H9 (cell line): ENCODE results near the gene DEK. TPM values are rescaled to one million over a fixed set of nuclear protein-coding genes. Genes with fewer than 3 reads are reported as not detected.

Experiments
- DNase-seq: peaks from one replicate; pipeline ENCODE4 v3.0.0-alpha.2; 2017
- H2AFZ ChIP-seq: one replicate; pipeline ENCODE4 v1.6.1; 2013; ENCODE audit warnings: mild to moderate bottlenecking, low read length, control low read depth, moderate library complexity
- H2AK5ac ChIP-seq: 2 replicates; pipeline ENCODE4 v1.6.1; 2013; ENCODE audit warnings: low read length, control low read depth, mixed read lengths; ENCODE audit not compliant: insufficient read length
- H2BK120ac ChIP-seq: one replicate; pipeline ENCODE4 v1.6.1; 2013; ENCODE audit warnings: low read depth, mild to moderate bottlenecking, low read length, control low read depth, inconsistent platforms; ENCODE audit not compliant: poor library complexity, severe bottlenecking
- H2BK12ac ChIP-seq: 2 replicates; pipeline ENCODE4 v1.6.1; 2013; ENCODE audit warnings: low read length, control low read depth, mixed read lengths, low read depth; ENCODE audit not compliant: insufficient read length
- H2BK15ac ChIP-seq: 2 replicates; pipeline ENCODE4 v1.6.1; 2013; ENCODE audit warnings: low read depth, low read length, control low read depth
- H2BK20ac ChIP-seq: one replicate; pipeline ENCODE4 v1.6.1; 2013; ENCODE audit warnings: low read depth, mild to moderate bottlenecking, low read length, control low read depth, inconsistent platforms; ENCODE audit not compliant: poor library complexity, severe bottlenecking
- H2BK5ac ChIP-seq: 2 replicates; pipeline ENCODE4 v1.6.1; 2013; ENCODE audit warnings: low read length, control low read depth, mixed read lengths; ENCODE audit not compliant: insufficient read length
- H3K14ac ChIP-seq: 2 replicates; pipeline ENCODE4 v1.6.1; 2013; ENCODE audit warnings: low read length, control low read depth; ENCODE audit not compliant: insufficient read depth
- H3K18ac ChIP-seq: 2 replicates; pipeline ENCODE4 v1.6.1; 2013; ENCODE audit warnings: low read depth, mild to moderate bottlenecking, mixed read lengths, low read length, control low read depth; ENCODE audit not compliant: insufficient read length
- H3K23ac ChIP-seq: 2 replicates; pipeline ENCODE4 v1.6.1; 2013; ENCODE audit warnings: low read length, control low read depth, mixed read lengths, low read depth; ENCODE audit not compliant: insufficient read length
- H3K23me2 ChIP-seq: 2 replicates; pipeline ENCODE4 v1.6.1; 2013; ENCODE audit warnings: low read depth, mild to moderate bottlenecking, mixed read lengths, low read length, control low read depth; ENCODE audit not compliant: insufficient read length, poor library complexity, severe bottlenecking
- H3K27ac ChIP-seq: 2 replicates; pipeline ENCODE4 v1.5.1; 2013; ENCODE audit warnings: low read length, control low read depth, mixed read lengths, low read depth; ENCODE audit not compliant: insufficient read length
- H3K27me3 ChIP-seq: 2 replicates; pipeline ENCODE4 v1.6.1; 2013; ENCODE audit warnings: low read length, control low read depth, inconsistent platforms; ENCODE audit not compliant: insufficient read depth
- H3K4ac ChIP-seq: 2 replicates; pipeline ENCODE4 v1.6.1; 2013; ENCODE audit warnings: low read depth, mild to moderate bottlenecking, control low read depth, inconsistent platforms, low read length, moderate library complexity
- H3K4me1 ChIP-seq: 2 replicates; pipeline ENCODE4 v1.6.1; 2013; ENCODE audit warnings: low read length, control low read depth, inconsistent platforms; ENCODE audit not compliant: insufficient read depth
- H3K4me2 ChIP-seq: 2 replicates; pipeline ENCODE4 v1.6.1; 2013; ENCODE audit warnings: low read length, control low read depth, mixed read lengths; ENCODE audit not compliant: insufficient read length, insufficient read depth
- H3K56ac ChIP-seq: 2 replicates; pipeline ENCODE4 v1.6.1; 2013; ENCODE audit warnings: low read depth, mild to moderate bottlenecking, mixed read lengths, low read length, control low read depth; ENCODE audit not compliant: insufficient read length
- H3K79me1 ChIP-seq: 2 replicates; pipeline ENCODE4 v1.6.1; 2013; ENCODE audit warnings: low read depth, mild to moderate bottlenecking, moderate library complexity, low read length, control low read depth, inconsistent platforms; ENCODE audit not compliant: insufficient read depth, poor library complexity, severe bottlenecking
- H3K79me2 ChIP-seq: 2 replicates; pipeline ENCODE4 v1.6.1; 2013; ENCODE audit warnings: low read length, control low read depth, inconsistent platforms; ENCODE audit not compliant: insufficient read depth
- H3K9ac ChIP-seq: 2 replicates; pipeline ENCODE4 v1.6.1; 2013; ENCODE audit warnings: low read length, control low read depth, mixed read lengths; ENCODE audit not compliant: insufficient read length; ENCODE audit errors: extremely low read depth
- H3K9me3 ChIP-seq: one replicate; pipeline ENCODE4 v1.6.1; 2013; ENCODE audit warnings: low read depth, low read length, inconsistent platforms; ENCODE audit not compliant: control insufficient read depth
- H3T11ph ChIP-seq: one replicate; pipeline ENCODE4 v1.6.1; 2013; ENCODE audit warnings: mild to moderate bottlenecking, low read length, control low read depth, inconsistent platforms
- H4K20me1 ChIP-seq: one replicate; pipeline ENCODE4 v1.6.1; 2013; ENCODE audit not compliant: control insufficient read depth, insufficient read length, insufficient read depth
- H4K5ac ChIP-seq: 2 replicates; pipeline ENCODE4 v1.6.1; 2013; ENCODE audit warnings: low read depth, mild to moderate bottlenecking, mixed read lengths, low read length, control low read depth; ENCODE audit not compliant: insufficient read length
- H4K8ac ChIP-seq: replicated peaks from 2 replicates; pipeline ENCODE4 v1.6.1; 2013; ENCODE audit warnings: low read length, control low read depth, mixed read lengths, low read depth; ENCODE audit not compliant: insufficient read length
- H4K91ac ChIP-seq: 2 replicates; pipeline ENCODE4 v1.6.1; 2013; ENCODE audit warnings: low read depth, mild to moderate bottlenecking, moderate library complexity, mixed read lengths, low read length, control low read depth; ENCODE audit not compliant: insufficient read length
- H3K27ac Mint-ChIP-seq, 3 experiments: 2 replicates in 2 of 3; 3 replicates in 1 of 3; pipeline ENCODE4 v1.8.0; 2020 to 2021; ENCODE audit warnings: mixed read lengths in 3 of 3, mild to moderate bottlenecking in 1 of 3, moderate library complexity in 1 of 3
- H3K27me3 Mint-ChIP-seq: 2 replicates; pipeline ENCODE4 v1.8.0; 2021; ENCODE audit warnings: low read depth, mild to moderate bottlenecking, moderate library complexity, mixed read lengths
- H3K36me3 Mint-ChIP-seq, 3 experiments: 2 replicates in 2 of 3; 3 replicates in 1 of 3; pipeline ENCODE4 v1.8.0; 2020 to 2021; ENCODE audit warnings: low read depth in 3 of 3, mixed read lengths in 3 of 3; ENCODE audit not compliant: insufficient read depth in 1 of 3
- H3K4me1 Mint-ChIP-seq, 2 experiments: 2 replicates each; pipeline ENCODE4 v1.8.0; 2020; ENCODE audit warnings: mixed read lengths in 2 of 2
- H3K4me3 Mint-ChIP-seq, 2 experiments: 2 replicates in 1 of 2; 3 replicates in 1 of 2; pipeline ENCODE4 v1.8.0; 2020 to 2021; ENCODE audit warnings: mild to moderate bottlenecking in 2 of 2, mixed read lengths in 2 of 2, moderate library complexity in 1 of 2
- H3K9me3 Mint-ChIP-seq, 2 experiments: 2 replicates in 1 of 2; 3 replicates in 1 of 2; pipeline ENCODE4 v1.8.0; 2020; ENCODE audit warnings: mild to moderate bottlenecking in 2 of 2, mixed read lengths in 2 of 2, moderate library complexity in 1 of 2
- CTCF ChIP-seq: fragments of 200-600 bp; sonication (generic); conservative IDR thresholded peaks from 3 replicates; pipeline ENCODE4 v1.8.0; 2021; ENCODE audit warnings: antibody characterized with exemption, mild to moderate bottlenecking
- WGBS: extraction: QIAGEN DNeasy Blood & Tissue Kit; methylation state at CpG from one replicate; pipeline ENCODE4 v1.1.7; 2013; ENCODE audit warnings: missing lambda C conversion rate, low lambda C conversion rate, mixed read lengths; ENCODE audit not compliant: insufficient read length; ENCODE audit errors: extremely low coverage; 5-methylcytosine and 5-hydroxymethylcytosine counted together
- total RNA-seq: library from RNA; stranded (reverse); gene quantifications from 2 replicates; pipeline ENCODE4 v1.2.1, GENCODE V29; 2021

The DEK gene
- total RNA-seq, 1 experiment from 2014 or later, result 217 TPM

GRCh38 chr6:18245079-18245478 lies 19.3 kb downstream of the DEK start:
- Histone ChIP-seq H3K9ac (no peak overlapping the region), H3K27ac (no peak overlapping the region), H3K4ac (no peak overlapping the region), H3K27me3 (no peaks in the 10 kb centered on the region), H3K79me1 (peaks cover 10% of the 10 kb centered on the region), H2BK15ac (no peak overlapping the region), H2AK5ac (no peak overlapping the region), H3K56ac (no peak overlapping the region), H2BK5ac (no peak overlapping the region), H3K18ac (no peak overlapping the region), H3K4me1 (no peaks in the 10 kb centered on the region; the same call in 1 of the 2 replicates), H2BK12ac (no peak overlapping the region), H4K20me1 (no peaks in the 10 kb centered on the region), H3T11ph (no peak overlapping the region), H3K9me3 (no peaks in the 10 kb centered on the region), H3K79me2 (peaks cover 3% of the 10 kb centered on the region; the same call in 1 of the 2 replicates), H3K4me2 (no peak overlapping the region), H4K8ac (no peak overlapping the region), H3K23me2 (no peaks in the 10 kb centered on the region), H2BK120ac (no peak overlapping the region), H2BK20ac (no peak overlapping the region), H4K5ac (no peak overlapping the region), H3K23ac (no peak overlapping the region), H4K91ac (no peak overlapping the region), H2AFZ (no peak overlapping the region), H3K14ac (no peak overlapping the region)
- Mint-ChIP-seq H3K4me1 (peaks cover 23 to 33% of the 10 kb centered on the region in 2 experiments), H3K9me3 (no peaks in the 10 kb centered on the region), H3K36me3 (peaks cover 66 to 93% (median 85%) of the 10 kb centered on the region in 3 experiments), H3K27ac (no peak overlapping the region), H3K27me3 (no peaks in the 10 kb centered on the region), H3K4me3 (no peak overlapping the region)
- TF ChIP-seq CTCF, result no peak
- no peak for DNase-seq
- no CpG with 5 or more reads among the region's 1 CpG for WGBS
